ENCODE measurements around the gene NOP9.

The NOP9 gene

DNA sequence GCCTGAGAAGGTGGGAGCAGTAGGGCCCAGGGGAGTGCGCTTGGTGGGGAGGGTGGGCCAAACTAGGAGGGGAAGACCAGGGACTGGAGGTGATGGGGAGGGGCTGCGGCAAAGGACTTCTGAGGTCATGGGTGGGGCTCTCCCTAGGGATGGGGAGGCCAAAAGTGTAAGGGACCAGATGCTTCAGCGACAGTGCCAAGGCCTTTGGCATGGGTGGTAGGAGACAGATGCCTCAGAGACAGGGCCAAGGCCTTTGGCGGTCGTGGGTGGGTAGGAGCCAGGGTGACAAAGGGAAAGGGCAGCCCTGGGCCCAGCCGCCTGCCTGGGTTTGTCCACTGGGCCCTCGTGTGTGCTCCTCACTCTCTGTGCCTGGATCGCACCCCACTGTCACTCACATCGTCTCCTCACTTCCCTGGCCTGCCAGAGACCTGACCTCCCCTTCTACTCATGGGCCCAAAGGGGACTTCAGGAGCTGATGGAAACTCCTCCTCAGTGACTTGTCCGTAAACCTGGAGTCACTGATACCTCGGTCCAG is 15.1 kb upstream of the NOP9 start:
- no peak for DNase-seq

DNA sequence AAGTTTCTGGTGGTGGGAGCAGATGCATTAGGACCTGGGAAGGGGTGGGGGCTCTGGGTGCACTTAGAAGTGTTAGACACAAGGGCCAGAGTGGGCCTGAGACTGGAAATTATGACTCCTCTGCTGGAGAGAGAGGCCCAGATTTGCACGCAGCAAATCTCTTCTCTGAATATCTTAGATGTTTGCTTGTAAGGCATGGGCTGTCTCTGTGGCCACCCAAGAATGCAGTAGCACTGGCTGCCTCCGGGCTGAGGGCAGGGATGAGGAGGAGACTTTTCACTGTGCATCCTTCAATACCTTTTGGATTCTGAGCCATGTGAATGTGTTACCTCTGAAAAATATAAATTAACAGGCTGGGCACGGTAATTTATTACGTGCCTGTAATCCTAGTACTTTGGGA is 14.3 kb upstream of the NOP9 start:
- no peak for DNase-seq

DNA sequence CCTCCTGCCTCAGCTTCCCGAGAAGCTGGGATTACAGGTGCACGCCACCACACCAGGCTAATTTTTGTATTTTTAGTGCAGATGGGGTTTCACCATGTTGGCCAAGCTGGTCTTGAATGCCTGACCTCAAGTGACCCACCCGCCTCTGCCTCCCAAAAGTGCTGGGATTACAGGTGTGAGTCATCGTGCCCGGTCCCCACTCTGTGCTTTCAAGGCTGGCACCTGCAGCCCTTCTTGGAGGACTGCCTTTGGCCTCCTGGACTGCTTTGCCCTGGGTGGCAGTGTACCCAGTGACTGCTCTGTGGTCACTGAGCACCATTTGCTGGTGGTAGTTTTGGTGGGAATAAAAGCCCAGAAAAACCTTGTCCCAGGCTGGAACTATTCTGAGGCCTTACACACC is 12.7 kb upstream of the NOP9 start:
- no peak for DNase-seq

DNA sequence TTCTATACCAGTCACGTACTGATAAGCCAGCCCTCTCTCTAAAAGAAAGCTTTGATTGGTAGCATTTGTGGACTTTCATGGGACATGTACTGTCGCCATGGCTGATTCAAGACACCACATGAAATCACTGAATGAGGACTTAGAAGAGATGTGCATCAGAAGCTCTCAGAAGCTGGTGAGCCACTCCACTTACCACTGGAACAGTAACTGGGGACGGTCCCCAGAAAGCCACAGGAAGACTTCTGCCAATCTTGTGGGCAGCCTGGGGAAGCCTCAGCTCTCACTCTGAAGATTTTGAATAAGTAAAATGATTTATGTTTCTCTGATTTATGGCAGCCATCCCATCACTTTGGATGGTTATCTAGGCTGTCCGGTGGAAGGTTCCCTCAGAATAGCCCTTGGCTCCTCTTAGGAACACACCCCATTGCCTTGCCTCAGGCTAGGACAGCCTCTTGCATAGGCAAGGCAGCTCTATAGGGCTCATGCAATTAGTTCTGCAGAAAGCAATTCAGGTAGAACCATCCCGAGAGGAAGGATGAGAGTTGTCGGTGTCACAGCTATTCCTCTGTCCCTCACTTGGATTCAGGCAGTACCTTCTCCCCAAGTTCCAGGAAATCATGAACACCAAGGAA is 9.9 kb upstream of the NOP9 start:
- peak; percentile 44 for DNase-seq

DNA sequence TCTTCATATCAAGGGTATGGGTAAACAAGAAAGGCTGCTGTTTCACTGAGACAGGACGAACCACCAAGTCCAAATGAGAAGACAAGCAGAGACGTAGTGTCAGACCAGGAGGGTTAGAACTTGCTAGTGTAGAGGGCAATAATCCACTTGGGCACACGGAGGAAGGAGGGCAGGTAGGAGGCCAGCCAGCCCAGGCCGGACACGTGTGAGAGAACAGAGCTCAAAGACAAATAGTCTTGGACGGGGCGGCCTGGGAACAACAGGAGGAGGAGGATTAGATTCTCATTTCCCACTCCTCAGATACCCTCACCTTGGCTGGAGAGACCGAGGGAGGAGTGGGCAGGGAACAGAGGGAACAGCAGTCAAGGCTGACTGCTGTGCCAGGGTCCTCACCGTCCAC is 8.9 kb upstream of the NOP9 start:
- DNase-seq, result no peak

DNA sequence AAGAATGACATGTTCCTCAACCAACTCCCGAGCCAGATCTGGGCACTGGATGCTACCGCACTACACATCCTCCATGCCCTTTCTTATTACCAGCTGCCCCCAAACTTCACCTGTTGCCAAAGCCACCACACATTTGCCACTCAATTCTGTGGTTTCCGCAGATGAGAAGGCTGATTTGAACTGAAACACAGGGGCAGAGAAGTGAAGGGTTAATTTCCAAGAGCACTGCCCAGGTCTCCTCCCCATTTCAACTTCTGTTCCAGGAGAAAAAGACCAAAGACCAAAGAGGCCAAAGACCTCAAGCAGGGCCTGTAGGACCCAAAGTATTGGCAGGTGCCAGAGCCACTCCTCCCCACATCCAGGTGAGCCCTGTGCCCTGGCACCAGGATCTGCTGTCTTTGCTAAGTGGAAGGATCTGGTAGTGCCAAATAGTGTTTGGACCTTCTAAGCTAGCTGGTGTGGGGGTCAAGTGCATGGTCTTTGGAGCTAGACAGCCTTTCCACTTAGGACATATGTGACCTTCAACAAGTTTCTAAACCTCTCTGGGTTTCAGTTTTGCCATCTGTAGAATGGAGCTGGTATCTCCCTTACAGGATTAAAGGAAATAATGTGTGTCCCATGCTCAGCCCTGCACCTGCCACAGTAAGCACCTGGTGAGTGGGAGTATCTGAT is 8.1 kb upstream of the NOP9 start:
- DNase-seq, result no peak

DNA sequence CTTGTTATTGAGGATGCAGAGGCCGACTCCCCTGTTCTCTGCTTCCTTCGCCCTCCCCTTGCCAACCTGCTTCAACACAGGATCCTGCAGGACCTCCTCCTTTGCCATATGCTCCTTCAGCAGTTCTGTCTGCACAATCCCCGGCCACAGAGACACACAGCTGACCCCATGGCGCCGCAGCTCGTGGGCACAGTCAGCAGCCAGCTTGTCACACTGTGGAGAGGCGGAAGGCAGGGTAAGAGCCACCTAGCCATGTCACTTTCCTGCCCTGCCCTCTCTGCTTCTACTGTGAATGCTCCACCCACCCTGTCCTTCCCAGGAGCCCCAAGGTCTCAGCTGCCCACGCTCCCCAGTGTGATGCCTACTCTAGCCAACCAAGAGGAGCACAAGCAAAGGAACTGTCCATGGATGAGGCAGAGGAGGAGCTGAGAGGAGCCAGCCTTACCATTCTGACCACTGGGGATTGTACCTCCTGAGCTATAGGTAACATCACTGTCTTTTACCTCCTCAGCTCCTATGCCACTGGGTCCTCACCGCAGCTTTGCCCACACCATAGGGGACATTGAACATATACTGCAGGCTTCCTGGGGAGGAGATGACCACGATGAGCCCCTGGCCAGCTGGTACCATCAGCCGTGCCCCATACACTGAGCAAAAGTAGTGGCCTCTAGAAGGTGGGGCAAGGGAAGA is 7.4 kb upstream of the NOP9 start:
- no peak for DNase-seq

DNA sequence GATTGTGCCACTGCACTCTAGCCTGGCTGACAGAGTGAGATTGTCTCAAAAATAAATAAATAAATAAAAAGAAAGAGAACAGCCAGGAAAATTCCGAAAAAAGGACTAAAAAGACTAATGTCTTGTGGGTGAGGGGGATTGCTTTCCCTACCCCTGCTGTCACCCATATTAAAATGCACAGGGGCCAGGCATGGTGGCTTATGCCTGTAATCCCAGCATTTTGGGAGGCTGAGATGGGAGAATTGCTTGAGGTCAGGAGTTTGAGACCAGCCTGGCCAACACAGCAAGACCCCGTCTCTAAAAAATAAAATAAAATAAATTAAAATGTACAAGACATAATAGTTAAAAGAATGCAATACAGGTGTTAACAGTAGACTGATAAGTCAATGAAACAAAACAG is 6.1 kb upstream of the NOP9 start:
- DNase-seq, result no peak

DNA sequence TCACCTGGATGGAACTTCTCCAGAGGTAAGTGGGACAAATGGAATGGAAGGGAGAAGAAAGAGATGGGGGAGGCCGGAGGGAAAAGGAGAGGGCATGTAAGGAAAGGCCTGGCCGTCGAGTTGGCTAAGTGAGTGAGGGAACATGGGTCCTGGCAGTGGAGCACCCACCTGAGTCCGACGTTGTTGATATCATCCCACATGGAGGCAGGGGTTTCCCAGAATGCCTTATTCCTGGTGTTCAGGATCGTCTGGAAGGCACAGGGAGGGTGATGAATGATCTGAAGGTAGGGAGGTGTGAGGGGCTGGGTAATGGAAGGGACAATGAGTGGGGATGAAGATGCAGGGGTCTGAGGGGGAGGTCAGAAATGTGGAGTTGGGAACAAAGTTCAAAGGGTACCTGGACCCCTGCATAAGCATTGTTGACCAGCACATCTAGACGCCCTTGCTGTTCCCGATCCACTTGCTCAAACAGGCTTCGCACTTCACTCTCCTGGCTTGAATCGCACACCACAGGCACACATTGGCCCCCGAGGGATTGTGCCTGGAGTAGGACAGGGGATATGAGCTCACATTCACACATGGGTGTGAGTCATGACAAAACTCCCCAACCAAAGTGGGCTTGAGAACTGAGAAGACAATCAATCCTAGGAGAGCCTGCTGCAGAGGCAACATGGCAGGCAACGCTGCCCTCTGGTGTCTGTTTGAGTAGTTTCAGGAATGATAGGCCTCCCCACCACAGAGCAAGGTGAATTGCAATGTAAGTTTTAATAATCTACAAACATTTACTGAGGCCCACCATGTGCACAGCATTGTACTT is 3.1 kb upstream of the NOP9 start:
- peak; percentile 77 for DNase-seq

DNA sequence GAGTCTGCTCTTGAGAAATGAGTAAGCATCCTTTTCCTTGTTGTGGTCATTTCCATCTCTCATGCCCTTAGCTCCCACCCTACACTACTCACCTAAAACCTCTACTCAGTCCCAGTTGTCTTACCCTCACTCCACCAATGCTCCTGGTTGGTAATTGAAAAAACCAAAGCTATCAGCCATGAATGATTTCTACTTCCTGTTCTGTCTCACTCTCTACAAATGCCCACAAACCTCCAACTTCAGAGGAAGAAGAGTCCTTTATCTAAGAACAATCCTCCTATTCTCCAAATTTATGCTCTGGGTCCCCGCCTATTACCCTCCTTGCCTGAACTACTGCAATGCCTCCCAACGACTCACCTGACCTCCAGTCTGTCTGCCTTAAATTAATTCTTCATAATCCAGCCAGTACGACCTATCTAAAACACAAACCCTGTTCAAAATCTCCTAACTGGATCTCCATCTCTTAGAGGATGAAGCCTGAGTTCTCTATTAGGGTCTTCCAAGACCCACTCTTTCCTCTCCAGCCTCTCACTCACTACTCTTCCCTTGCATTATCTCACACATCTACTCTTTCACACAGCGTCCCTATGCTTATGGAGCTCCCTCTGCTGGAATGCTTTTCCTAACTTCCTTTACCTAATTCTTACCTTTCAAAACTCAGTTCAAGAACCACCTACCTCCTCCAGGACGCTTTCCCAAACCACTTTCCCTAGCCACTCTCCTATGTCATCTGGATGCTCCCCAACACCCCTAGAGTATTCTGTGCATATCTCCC is 2.3 kb upstream of the NOP9 start:
- DNase-seq, result no peak

DNA sequence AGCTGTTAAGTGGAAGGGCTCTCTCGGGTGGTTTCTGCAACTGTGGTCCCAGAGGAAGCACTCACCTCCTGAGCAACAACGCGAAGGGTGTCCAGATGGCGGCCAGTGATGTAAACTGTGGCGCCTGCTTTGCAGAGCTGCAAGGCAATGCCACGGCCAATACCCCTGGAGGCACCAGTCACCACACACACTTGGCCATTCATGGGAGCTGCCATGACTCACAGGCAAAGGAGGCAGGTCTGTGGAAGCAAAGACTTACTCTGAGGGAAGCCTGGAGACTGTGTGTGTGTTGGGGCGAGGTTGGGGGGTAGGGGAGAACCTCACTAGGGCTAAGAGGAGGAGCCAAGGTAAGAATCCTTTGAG is 777 bp upstream of the NOP9 start:
- no peak for DNase-seq

DNA sequence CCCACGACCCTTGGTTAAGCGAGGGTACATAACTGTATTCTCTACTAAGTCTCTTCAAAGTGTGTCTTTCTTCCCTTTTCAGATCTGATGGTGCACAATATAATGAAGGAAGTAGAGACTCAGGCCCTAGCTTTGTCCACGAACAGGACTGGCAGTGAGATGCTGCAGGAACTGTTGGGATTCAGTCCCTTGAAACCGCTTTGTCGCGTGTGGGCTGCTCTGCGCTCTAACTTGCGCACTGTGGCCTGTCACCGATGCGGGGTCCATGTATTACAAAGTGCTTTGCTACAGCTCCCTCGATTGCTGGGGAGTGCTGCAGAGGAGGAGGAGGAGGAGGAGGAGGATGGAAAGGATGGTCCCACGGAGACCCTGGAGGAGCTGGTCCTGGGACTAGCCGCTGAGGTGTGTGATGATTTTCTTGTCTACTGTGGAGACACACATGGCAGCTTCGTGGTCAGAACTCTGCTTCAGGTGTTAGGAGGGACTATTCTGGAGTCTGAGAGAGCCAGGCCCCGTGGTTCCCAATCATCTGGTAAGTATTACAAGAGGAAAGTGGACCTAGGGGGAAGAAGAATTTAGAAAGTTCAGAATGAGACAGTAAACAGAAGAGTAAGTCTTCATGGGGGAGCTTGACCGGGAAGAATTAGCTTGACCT is 803 bp downstream of the NOP9 start:
- DNase-seq, result no peak

DNA sequence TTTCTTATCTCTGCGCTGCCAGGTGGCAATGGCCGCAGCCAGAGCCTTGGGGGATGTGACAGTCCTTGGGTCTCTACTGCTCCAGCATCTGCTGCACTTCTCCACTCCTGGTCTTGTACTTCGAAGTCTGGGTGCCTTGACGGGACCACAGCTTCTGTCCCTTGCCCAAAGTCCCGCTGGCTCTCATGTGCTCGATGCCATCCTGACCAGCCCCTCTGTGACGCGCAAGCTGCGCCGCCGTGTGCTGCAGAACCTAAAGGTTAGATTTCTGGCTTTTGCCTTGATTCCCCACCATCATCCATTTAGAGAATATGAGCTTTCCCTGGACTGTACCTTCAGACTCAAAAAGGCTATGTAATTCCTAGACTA is 4.4 kb downstream of the NOP9 start:
- DNase-seq, result no peak

DNA sequence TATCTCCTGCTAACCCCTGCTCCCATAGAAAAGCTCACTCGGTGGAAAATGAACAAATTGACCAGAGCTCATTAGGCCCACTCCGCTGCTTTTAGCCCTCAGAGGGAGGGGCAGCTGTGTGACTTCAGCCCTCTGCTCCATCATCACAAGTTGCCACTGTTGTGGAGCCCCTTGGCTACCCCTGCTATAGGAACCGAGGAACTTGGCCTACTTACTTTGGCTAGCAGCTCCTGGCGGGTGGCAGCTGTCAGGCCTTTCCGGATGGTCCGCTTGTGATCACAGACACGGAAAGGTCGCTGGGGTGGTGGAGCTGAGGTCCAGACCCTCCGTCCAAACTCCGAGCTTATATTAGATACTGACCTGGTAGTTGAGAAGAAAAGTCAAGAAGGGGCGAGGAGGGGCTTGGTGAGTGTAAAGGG is 7.5 kb downstream of the NOP9 start:
- DNase-seq, result no peak

DNA sequence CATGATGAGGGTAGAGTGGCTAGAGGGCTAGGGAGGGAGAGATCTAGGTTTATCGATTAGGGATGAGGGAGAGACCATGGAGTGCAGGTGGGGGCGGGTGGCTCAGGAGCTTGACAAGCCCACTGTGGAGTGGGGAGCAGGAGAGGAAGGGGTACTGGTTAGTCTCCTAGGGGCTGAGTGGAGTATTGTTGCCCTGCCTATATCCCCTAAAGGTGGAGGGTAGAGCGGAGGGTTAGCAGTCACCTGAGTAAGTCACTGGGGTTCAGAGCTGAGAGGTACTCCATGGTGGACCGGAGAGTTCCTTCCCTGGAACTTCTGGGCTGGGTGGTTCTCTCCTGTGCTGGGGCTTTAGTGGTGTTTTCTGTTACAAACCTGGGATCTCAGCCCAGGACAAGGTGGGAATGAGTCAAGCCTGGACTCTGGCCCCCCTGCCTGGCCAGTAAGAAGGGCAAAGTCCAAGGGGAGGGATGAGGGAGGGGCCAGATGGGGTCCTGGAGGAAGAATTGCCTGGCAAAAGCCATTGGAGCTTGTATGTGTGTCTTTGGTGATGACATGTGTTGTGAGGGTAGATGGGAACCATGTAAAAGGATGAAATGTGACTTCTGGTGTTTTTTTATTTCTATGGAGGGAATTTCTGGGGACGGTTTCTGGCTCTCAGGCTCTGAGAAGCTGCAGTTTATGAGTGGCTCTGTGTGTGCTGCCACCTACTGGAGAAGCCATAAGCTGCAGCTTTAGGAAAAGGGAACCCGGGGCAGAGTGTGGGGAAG is 8.1 kb downstream of the NOP9 start, which contains the start of gene CIDEB:
Gene CIDEB (minus strand): TSS at position 403 of the 767 bp plus-strand sequence. CDS start 119 bp downstream, at position 284.
- peak; percentile 57 for DNase-seq

DNA sequence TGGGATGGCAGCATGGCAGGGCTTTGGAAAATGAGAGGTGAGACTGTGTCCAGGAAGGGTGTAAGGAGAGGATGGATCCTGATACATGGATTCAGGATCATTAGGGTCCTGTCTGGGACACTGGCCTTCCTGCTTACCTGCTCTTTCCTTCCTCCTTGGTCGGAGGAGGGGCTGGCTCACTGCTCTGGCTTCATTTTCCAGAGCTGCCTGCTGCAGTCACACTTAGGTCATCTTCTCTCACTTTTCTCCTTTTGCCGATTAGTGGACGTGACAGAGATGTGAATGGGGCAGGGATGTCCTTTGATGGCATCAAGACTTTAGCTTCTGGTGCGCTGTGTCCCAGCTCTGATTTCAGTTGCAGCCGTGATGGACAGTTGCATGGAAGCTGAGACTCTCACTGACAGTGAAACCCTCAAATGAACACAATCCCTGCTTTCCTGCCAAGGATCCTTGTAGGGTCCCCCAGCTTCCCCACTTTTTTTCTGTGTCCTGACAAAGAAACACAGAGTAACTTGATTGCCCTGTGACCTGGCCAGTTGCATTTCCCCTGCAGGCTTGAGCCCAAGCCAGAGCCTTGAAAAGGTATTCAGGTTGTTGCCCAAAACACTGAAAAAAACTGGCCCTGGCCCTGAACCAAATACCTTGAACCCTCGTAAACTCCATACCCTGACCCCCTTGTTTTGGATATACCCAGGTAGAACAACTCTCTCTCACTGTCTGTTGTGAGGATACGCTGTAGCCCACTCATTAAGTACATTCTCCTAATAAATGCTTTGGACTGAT is 8.9 kb downstream of the NOP9 start:
- DNase-seq, result no peak

DNA sequence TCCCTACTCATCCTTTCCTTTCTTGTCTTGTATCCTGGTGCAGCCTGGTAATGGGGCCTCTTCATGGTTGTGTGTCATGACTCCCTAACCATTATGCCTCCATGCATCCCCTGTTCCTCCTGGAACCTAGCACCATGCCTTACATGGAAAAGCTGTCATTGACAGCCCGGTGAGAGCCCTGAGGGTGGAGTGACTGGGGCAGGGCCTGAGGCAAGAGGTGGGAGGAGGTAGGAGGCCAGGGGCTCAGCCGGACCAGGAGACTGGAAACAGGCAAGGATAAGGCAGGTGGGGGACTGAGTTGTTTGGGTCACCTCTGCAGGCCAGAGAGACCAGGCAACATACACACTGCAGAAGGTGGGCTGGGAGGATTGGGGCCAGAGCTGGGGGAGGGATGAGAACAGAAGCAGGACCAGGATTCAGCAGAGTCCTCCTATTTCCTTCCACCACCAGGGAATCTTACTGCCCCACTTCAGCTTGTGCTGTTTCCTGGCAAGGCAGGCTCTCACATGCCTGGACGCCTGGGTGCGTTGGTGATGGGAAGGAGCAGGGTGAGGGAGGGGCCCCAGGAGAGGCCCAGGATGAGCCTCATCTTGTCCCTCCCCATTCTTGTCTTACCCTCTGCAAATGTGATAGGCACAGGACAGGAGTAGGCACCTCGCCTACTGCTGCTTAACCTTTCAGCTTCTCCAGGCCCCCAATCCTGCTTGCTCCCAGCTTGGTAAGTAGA is 10.1 kb downstream of the NOP9 start, which contains the start of gene LTB4R2:
Gene LTB4R2 (plus strand): TSS at position 603 of the 727 bp plus-strand sequence. CDS start 525 bp downstream, outside the sequence.
- DNase-seq, result no peak

DNA sequence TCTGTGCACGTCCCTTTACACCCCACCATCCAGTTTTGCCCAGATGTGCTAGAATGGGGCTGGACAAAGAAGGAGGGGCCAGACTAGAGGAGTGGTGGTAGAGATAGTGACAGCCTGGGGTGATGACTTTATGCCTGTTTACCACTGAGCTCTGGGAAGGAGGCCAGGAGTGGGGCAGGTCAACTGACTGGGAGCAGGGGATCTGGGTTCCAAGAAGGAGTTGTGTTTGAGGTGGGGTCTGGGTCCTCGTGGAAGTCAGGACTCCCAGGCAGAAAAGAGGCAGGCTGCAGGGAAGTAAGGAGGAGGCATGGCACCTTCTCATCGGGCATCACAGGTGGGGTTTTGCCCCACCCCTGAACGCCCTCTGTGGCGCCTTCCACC is 10.6 kb downstream of the NOP9 start:
- no peak for DNase-seq

Data from activated naive CD4-positive, alpha-beta T cell treated with anti-CD3 and anti-CD28 coated beads, Interleukin-2, amount 50 U/mL, for 16 hours (primary cell).